Muscle layer of duodenum (tissue), 2 donors: Measurements from ENCODE around the gene CDK8.
"Not testable (repeated sequence)": the region's sequence is repeated elsewhere in the genome, so short reads cannot be mapped to it uniquely, and the experiment has no call there.

Experiments used
- H3K27ac ChIP-seq: one replicate; pipeline ENCODE4 v1.7.0; 2013; ENCODE audit warnings: mild to moderate bottlenecking, low read length
- H3K27me3 ChIP-seq: one replicate; pipeline ENCODE4 v1.7.0; 2013; ENCODE audit warnings: low read depth, mild to moderate bottlenecking, control low read depth, low read length
- H3K36me3 ChIP-seq, 2 donors: one replicate each; pipeline ENCODE4 v1.7.0; 2013; ENCODE audit warnings: low read length in 2 of 2, control low read depth in 1 of 2, mild to moderate bottlenecking in 1 of 2; ENCODE audit not compliant: insufficient read depth in 2 of 2, control insufficient read depth in 1 of 2
- H3K4me1 ChIP-seq, 2 donors: one replicate each; pipeline ENCODE4 v1.7.0; 2013; ENCODE audit warnings: low read length in 2 of 2, mild to moderate bottlenecking in 2 of 2, control low read depth in 1 of 2, moderate library complexity in 1 of 2; ENCODE audit not compliant: insufficient read depth in 2 of 2, control insufficient read depth in 1 of 2
- H3K4me3 ChIP-seq, 2 donors: one replicate each; pipeline ENCODE4 v1.7.0; 2013; ENCODE audit warnings: low read length in 2 of 2, low read depth in 1 of 2, mild to moderate bottlenecking in 1 of 2
- H3K9me3 ChIP-seq, 2 donors: one replicate each; pipeline ENCODE4 v1.7.0; 2013; ENCODE audit warnings: low read length in 2 of 2, control low read depth in 1 of 2, mild to moderate bottlenecking in 1 of 2; ENCODE audit not compliant: control insufficient read depth in 1 of 2
- donor health status: healthy.

CDK8 gene

DNA sequence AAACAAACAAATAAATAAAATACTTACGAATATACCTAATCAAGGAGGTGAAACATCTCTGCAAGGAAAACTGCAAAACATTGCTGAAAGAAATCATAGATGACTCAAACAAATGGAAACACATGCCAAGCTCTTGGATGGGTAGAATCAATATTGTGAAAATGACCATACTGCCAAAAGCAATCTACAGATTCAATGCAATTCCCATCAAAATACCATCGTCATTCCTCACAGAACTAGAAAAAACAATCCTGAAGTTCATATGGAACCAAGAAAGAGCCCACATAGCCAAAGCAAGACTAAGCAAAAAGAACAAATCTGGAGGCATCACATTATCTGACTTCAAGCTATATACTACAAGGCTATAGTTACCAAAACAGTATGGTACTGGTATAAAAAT lies 32.0 kb downstream of the CDK8 start:
- not testable (repeated sequence) for H3K9me3 ChIP-seq, H3K27ac ChIP-seq, H3K36me3 ChIP-seq, H3K4me1 ChIP-seq, H3K27me3 ChIP-seq, H3K4me3 ChIP-seq

DNA sequence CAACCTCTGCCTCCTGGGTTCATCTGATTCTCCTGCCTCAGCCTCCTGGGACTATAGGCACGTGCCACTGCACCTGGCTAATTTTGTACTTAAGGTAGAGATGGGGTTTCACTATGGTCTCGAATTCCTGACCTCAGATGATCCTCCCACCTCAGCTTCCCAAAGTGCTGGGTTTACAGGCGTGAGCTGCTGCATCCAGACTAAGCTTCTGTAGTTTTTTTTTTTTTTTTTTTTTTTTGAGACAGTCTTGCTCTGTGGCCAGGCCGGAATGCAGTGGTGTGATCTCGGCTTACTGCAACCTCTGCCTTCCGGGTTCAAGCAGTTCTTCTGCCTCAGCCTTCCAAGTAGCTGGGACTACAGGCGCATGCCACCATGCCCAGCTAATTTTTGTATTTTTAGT lies 34.9 kb downstream of the CDK8 start:
- not testable (repeated sequence) for H3K27me3 ChIP-seq, H3K27ac ChIP-seq, H3K36me3 ChIP-seq, H3K9me3 ChIP-seq, H3K4me1 ChIP-seq, H3K4me3 ChIP-seq

DNA sequence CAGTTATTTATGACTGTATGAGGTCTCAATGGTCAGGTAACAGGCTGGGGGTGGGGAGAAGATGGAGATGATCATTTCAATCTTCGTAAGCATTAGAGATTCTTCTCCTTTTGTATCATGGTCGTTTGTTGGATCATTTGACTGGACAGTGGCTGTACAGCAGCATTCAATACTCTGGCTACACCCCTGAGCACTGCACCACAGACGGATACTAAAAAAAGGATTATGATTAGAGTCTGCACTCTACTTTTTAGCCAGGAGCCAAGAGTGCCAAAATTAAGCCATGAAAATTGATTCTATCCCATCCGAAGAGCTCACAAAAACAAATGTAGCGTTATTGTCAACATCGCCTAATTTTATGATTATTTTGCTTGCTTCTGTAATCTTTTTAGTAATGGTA lies 41.9 kb downstream of the CDK8 start:
- Histone ChIP-seq H3K4me1 (no peaks in the 10 kb centered on the region), H3K9me3 (no peaks in the 10 kb centered on the region), H3K27me3 (no peaks in the 10 kb centered on the region), H3K36me3 (no peaks in the 10 kb centered on the region), H3K4me3 (no peak overlapping the region), H3K27ac (no peak overlapping the region)

DNA sequence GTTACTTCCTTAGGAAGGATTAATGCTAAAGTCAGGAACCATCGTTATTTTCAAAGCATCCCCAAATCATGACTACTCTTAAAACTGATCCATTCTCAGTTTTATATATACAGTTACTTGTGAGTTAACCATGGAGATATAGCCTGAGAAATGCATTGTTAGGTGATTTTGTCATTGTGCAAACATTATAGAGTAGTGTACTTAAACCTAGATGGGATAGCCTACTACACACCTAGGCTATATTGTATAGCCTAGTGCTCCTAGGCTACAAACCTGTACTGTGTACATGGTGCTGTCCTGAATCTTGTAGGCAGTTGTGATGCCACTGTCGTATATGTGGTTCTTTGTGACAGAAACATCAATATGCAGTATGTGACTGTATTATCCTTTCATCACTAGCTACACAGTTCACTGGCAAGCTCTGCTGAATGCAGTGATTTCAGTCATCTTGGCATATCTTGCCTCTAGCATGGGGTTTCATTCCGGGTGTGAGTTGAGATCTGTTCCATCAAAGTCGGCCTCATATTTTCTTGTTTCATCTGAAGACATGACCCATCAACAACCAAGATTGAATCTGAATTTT lies 45.3 kb downstream of the CDK8 start:
- H3K4me1 ChIP-seq: no peaks in the 10 kb centered on the region

DNA sequence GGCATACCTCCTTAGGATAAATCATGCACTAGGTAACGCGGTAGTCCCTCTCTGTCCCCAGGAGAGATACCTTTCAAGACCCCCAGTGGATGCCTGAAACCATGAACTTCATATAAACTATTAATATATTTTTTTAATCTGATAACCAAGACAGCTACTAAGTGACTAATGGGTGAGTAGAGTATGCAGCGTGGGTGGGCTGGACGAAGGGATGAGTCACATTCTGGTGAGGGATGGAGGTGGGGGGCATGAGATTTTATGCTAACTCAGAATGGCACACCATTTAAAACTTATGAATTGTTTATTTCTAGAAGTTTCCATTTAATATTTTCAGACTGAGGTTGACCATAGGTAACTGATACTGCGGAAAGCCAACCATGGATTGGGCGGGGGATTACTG lies 46.2 kb downstream of the CDK8 start:
- no peaks in the 10 kb centered on the region for H3K27me3 ChIP-seq
- H3K4me3 ChIP-seq: no peak overlapping the region
- peaks cover 0 to 2% of the 10 kb centered on the region in 2 donors for H3K4me1 ChIP-seq
- no peak overlapping the region for H3K27ac ChIP-seq
- no peaks in the 10 kb centered on the region for H3K9me3 ChIP-seq
- no peaks in the 10 kb centered on the region for H3K36me3 ChIP-seq

More for the DNA sequence above, 45.3 kb downstream of the CDK8 start:
- Histone ChIP-seq H3K36me3 (no peaks in the 10 kb centered on the region), H3K9me3 (no peaks in the 10 kb centered on the region), H3K27ac (no peak overlapping the region), H3K27me3 (no peaks in the 10 kb centered on the region), H3K4me3 (no peak overlapping the region)

DNA sequence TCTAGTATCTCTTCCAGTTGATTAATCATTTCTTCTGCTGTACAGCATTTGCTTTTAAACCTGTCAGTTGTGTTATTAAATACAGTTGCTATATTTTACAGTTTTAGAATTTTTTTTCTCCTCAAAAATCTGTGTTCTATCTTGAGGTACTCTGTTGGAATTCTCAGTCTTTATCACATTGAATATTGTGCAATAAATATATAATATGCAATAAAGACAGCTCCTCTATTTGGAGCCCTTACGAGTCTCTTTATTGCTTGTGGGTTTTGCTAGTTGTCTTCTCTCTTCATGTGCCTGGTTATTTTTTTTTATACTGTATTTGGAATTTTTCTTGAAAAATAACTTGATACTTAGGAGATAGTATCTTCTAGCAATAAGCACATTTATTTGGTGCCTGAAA lies 51.7 kb downstream of the CDK8 start:
- Histone ChIP-seq H3K4me3 (no peak overlapping the region), H3K36me3 (no peaks in the 10 kb centered on the region), H3K27ac (no peak overlapping the region)

DNA sequence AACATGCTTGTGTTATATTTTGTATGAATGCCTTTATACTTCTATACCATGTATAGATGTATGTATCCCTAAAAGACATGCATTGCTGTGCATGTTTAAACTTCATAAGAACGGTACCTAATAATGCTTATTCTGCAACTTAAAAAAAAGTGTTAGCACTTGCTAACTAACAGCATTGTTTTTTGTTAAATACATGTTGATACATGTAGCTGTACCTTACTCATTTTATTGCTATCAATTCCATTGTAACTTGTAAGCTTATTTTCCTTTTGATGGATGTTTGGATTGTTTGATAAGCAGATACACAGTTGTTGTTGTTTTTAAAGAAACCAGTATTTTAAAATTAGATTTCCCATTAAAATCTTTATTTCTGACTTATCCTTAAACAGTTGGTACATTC lies 53.8 kb downstream of the CDK8 start:
- Histone ChIP-seq H3K4me3 (no peak overlapping the region), H3K4me1 (peaks cover 0 to 5% of the 10 kb centered on the region in 2 donors), H3K27ac (no peak overlapping the region), H3K27me3 (no peaks in the 10 kb centered on the region), H3K36me3 (no peaks in the 10 kb centered on the region), H3K9me3 (no peaks in the 10 kb centered on the region)

More for the DNA sequence above, 51.7 kb downstream of the CDK8 start:
- Histone ChIP-seq H3K4me1 (peaks cover 0 to 5% of the 10 kb centered on the region in 2 donors), H3K9me3 (no peaks in the 10 kb centered on the region), H3K27me3 (no peaks in the 10 kb centered on the region)

DNA sequence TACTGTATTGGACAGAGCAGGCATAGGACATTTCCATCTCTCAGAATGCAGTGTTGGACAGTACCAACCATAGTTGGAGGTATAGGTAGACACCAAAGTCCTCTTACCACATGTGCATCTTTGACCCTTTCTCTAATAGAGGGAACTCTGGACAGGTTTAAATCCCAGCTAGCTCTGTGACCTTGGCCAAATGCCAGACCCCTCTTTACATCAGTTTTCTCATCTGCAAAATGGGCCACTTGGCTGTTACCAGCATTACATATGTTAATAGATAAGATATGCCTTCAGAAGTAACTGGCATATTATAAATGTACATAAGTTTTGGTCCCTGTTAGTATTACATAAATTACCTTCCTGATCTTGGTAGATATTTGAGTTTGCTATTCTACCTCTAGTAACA lies 54.3 kb downstream of the CDK8 start:
- Histone ChIP-seq H3K36me3 (no peaks in the 10 kb centered on the region), H3K27me3 (no peaks in the 10 kb centered on the region), H3K9me3 (no peaks in the 10 kb centered on the region), H3K4me3 (no peak overlapping the region), H3K27ac (no peak overlapping the region), H3K4me1 (peaks cover 0 to 5% of the 10 kb centered on the region in 2 donors)

DNA sequence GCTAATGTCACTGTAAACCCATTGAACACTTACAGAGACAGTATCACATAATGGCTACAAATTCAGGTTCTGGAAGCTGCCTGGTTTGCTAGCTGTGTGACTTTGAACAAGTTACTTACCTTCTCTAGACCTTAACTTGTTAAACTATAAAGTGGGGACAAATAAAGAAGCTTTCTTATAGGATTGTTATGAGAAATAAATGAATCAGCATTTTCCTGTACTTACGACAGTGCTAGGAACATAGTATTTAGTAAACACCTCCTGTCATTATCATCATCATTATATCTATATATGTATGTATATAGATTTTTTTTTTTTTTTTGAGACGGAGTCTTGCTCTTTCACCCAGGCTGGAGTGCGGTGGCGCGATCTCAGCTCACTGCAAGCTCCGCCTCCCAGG lies 54.9 kb downstream of the CDK8 start:
- Histone ChIP-seq H3K4me3 (no peak overlapping the region), H3K27me3 (no peaks in the 10 kb centered on the region), H3K36me3 (no peaks in the 10 kb centered on the region), H3K9me3 (no peaks in the 10 kb centered on the region), H3K4me1 (peaks cover 0 to 5% of the 10 kb centered on the region in 2 donors), H3K27ac (no peak overlapping the region)

DNA sequence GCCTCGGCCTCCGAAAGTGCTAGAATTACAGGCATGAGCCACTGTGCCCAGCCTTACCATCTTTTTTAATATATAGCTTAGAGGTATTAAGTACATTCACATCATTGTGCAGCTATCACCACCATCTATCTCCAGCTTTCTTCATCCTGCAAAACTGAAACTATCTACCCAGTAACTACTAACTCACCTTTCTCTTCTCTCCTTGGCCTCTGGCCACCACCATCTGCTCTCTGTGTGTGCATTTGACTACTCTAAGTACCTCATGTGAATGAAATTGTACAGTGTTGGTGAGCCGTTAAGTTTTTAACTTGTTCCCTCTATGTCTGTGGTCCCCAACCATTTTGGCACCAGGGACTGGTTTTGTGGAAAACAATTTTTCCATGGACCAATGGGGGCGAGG lies 56.1 kb downstream of the CDK8 start:
- H3K27ac ChIP-seq: no peak overlapping the region
- no peaks in the 10 kb centered on the region for H3K9me3 ChIP-seq
- no peaks in the 10 kb centered on the region for H3K27me3 ChIP-seq
- no peak overlapping the region for H3K4me3 ChIP-seq
- H3K4me1 ChIP-seq: peaks cover 0 to 5% of the 10 kb centered on the region in 2 donors
- H3K36me3 ChIP-seq: no peaks in the 10 kb centered on the region

DNA sequence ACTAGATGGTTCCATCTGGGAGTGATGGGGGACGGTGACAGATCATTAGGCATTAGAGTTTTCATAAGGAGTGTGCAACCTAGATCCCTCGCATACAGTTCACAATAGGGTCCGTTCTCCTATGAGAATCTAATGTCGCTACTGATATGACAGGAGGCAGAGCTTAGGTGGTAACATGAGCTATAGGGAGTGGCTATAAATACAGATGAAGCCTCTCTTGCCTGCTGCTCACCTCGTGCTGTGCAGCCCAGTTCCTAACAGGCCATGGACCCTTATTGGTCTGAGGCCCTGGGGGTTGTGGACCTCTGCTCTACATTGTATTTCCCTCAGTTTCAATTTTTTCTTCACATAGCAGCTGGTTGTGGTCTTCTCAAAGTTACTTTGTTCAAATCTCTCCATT lies 56.5 kb downstream of the CDK8 start:
- H3K36me3 ChIP-seq: no peaks in the 10 kb centered on the region
- H3K9me3 ChIP-seq: no peaks in the 10 kb centered on the region
- no peak overlapping the region for H3K27ac ChIP-seq
- no peak overlapping the region for H3K4me3 ChIP-seq
- H3K27me3 ChIP-seq: no peaks in the 10 kb centered on the region
- peaks cover 0 to under 1% of the 10 kb centered on the region in 2 donors for H3K4me1 ChIP-seq

DNA sequence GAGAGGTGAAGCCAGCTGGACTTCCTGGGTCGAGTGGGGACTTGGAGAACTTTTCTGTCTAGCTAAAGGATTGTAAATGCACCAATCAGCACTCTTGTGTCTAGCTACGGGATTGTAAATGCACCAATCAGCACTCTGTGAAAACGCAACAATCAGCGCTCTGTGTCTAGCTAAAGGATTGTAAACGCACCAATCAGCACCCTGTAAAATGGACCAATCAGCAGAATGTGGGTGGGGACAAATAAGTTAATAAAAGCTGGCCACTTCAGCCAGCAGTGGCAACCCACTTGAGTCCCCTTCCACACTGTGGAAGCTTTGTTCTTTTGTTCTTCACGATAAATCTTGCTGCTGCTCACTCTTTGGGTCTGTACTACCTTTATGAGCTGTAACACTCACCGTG lies 58.1 kb downstream of the CDK8 start:
- H3K27ac ChIP-seq, H3K4me3 ChIP-seq, H3K4me1 ChIP-seq, H3K36me3 ChIP-seq, H3K9me3 ChIP-seq, H3K27me3 ChIP-seq: not testable (repeated sequence)
